HEK293 (cell line): Measurements from ENCODE around the gene MIA2.

ENCODE experiments used
- CTCF ChIA-PET: fragments of 350-600 bp; formaldehyde crosslinking; extraction: SDS; loops from one replicate; lab custom pipeline; 2021; ENCODE audit warnings: antibody characterized with exemption; lab: Yijun Ruan, JAX
- POLR2A ChIA-PET: fragments of 300-600 bp; formaldehyde crosslinking; extraction: SDS; loops from one replicate; lab custom pipeline; 2020; ENCODE audit warnings: antibody characterized with exemption, inconsistent platforms; lab: Yijun Ruan, JAX
- H3K27ac ChIP-seq: fragments of 200-500 bp; sonication (Bioruptor generic); 2 replicates; pipeline ENCODE4 v1.5.1; 2014; ENCODE audit warnings: low read depth, low read length, control low read depth, inconsistent platforms; ENCODE audit errors: extremely low read depth
- H3K36me3 ChIP-seq, 2 experiments: fragments of 200-500 bp in 1 of 2; sonication (Bioruptor generic) in 1 of 2; 1 replicate in 1 of 2; 2 replicates in 1 of 2; pipeline ENCODE4 v1.5.1; 2014 to 2017; ENCODE audit warnings: inconsistent platforms in 2 of 2, low read length in 2 of 2; ENCODE audit not compliant: control insufficient read depth in 2 of 2, insufficient read depth in 1 of 2
- H3K4me1 ChIP-seq: fragments of 200-500 bp; sonication (Bioruptor generic); 2 replicates; pipeline ENCODE4 v1.5.1; 2014; ENCODE audit warnings: mild to moderate bottlenecking, low read length, inconsistent platforms; ENCODE audit not compliant: control insufficient read depth, insufficient read depth
- H3K4me3 ChIP-seq: 2 replicates; pipeline ENCODE4 v1.5.1; 2011; ENCODE audit warnings: low read depth, mild to moderate bottlenecking, control low read depth, low read length, moderate library complexity
- H3K9me3 ChIP-seq: fragments of 200-500 bp; sonication (Bioruptor generic); 2 replicates; pipeline ENCODE4 v1.5.1; 2014; ENCODE audit warnings: low read depth, low read length, inconsistent platforms; ENCODE audit not compliant: control insufficient read depth, insufficient read depth
- FEZF1 ChIP-seq: fragments of 450-650 bp; formaldehyde crosslinking; IDR thresholded peaks from 2 replicates; pipeline ENCODE4 v1.5.1; 2016; ENCODE audit warnings: missing biosample characterization, missing genetic modification characterization
- GLIS1 ChIP-seq: fragments of 450-650 bp; formaldehyde crosslinking; IDR thresholded peaks from 2 replicates; pipeline ENCODE4 v1.5.1; 2016; ENCODE audit warnings: missing biosample characterization, missing genetic modification characterization
- HOXC10 ChIP-seq: sonication (generic); formaldehyde crosslinking; IDR thresholded peaks from 2 replicates; pipeline ENCODE4 v1.8.1; 2023; ENCODE audit warnings: mild to moderate bottlenecking, missing genetic modification reagents
- KLF10 ChIP-seq: fragments of 450-650 bp; IDR thresholded peaks from 2 replicates; pipeline ENCODE4 v1.5.1; 2018; ENCODE audit warnings: missing biosample characterization, mild to moderate bottlenecking, missing genetic modification characterization
- KLF16 ChIP-seq: fragments of 450-650 bp; formaldehyde crosslinking; IDR thresholded peaks from 2 replicates; pipeline ENCODE4 v1.5.1; 2017; ENCODE audit warnings: missing biosample characterization, missing genetic modification characterization
- KLF17 ChIP-seq: fragments of 450-650 bp; formaldehyde crosslinking; IDR thresholded peaks from 2 replicates; pipeline ENCODE4 v1.5.1; 2016; ENCODE audit warnings: missing biosample characterization, missing genetic modification characterization
- MEIS1 ChIP-seq: sonication (generic); formaldehyde crosslinking; IDR thresholded peaks from 2 replicates; pipeline ENCODE4 v1.8.1; 2022; ENCODE audit warnings: missing genetic modification reagents, mild to moderate bottlenecking, borderline replicate concordance
- SP2 ChIP-seq: fragments of 450-650 bp; formaldehyde crosslinking; IDR thresholded peaks from 2 replicates; pipeline ENCODE4 v1.5.1; 2016; ENCODE audit warnings: missing biosample characterization, missing genetic modification characterization
- ZBTB10 ChIP-seq: fragments of 450-650 bp; formaldehyde crosslinking; IDR thresholded peaks from 2 replicates; pipeline ENCODE4 v1.5.1; 2016; ENCODE audit warnings: missing biosample characterization, missing genetic modification characterization
- ZFP41 ChIP-seq: fragments of 450-650 bp; formaldehyde crosslinking; IDR thresholded peaks from 2 replicates; pipeline ENCODE4 v1.5.1; 2016; ENCODE audit warnings: missing biosample characterization, missing genetic modification characterization, borderline replicate concordance
- ZNF114 ChIP-seq: fragments of 450-650 bp; formaldehyde crosslinking; IDR thresholded peaks from 2 replicates; pipeline ENCODE4 v1.5.0; 2017; ENCODE audit warnings: missing biosample characterization, missing genetic modification characterization
- ZNF184 ChIP-seq: fragments of 450-650 bp; IDR thresholded peaks from 2 replicates; pipeline ENCODE4 v1.5.1; 2018; ENCODE audit warnings: missing biosample characterization, mild to moderate bottlenecking, missing genetic modification characterization
- ZNF2 ChIP-seq: fragments of 450-650 bp; formaldehyde crosslinking; IDR thresholded peaks from 2 replicates; pipeline ENCODE4 v1.5.1; 2016; ENCODE audit warnings: missing biosample characterization, missing genetic modification characterization
- ZNF23 ChIP-seq: fragments of 450-650 bp; formaldehyde crosslinking; IDR thresholded peaks from 2 replicates; pipeline ENCODE4 v1.5.1; 2016; ENCODE audit warnings: missing biosample characterization, missing genetic modification characterization, borderline replicate concordance
- ZNF248 ChIP-seq: fragments of 450-650 bp; formaldehyde crosslinking; IDR thresholded peaks from 2 replicates; pipeline ENCODE4 v1.5.1; 2017; ENCODE audit warnings: missing biosample characterization, missing genetic modification characterization
- ZNF274 ChIP-seq, 2 experiments: fragments of 200-500 bp in 1 of 2; fragments of 450-650 bp in 1 of 2; sonication (Bioruptor generic) in 1 of 2; formaldehyde crosslinking in 1 of 2; IDR thresholded peaks; 2 replicates each; pipeline versions ENCODE4 v1.5.1 to v1.6.1; 2014 to 2016; ENCODE audit warnings: borderline replicate concordance in 1 of 2, inconsistent platforms in 1 of 2, low read length in 1 of 2, missing biosample characterization in 1 of 2, missing genetic modification characterization in 1 of 2
- ZNF292 ChIP-seq: fragments of 450-650 bp; formaldehyde crosslinking; IDR thresholded peaks from 2 replicates; pipeline ENCODE4 v1.5.1; 2016; ENCODE audit warnings: low read depth, missing biosample characterization, missing genetic modification characterization, borderline replicate concordance
- ZNF366 ChIP-seq: fragments of 450-650 bp; formaldehyde crosslinking; conservative IDR thresholded peaks from 2 replicates; pipeline ENCODE4 v1.5.1; 2016; ENCODE audit warnings: missing biosample characterization, missing genetic modification characterization
- ZNF433 ChIP-seq: fragments of 450-650 bp; formaldehyde crosslinking; IDR thresholded peaks from 2 replicates; pipeline ENCODE4 v1.5.1; 2016; ENCODE audit warnings: missing biosample characterization, missing genetic modification characterization, low read depth
- ZNF473 ChIP-seq: fragments of 450-650 bp; formaldehyde crosslinking; IDR thresholded peaks from 2 replicates; pipeline ENCODE4 v1.5.1; 2017; ENCODE audit warnings: missing biosample characterization, missing genetic modification characterization
- ZNF501 ChIP-seq: fragments of 450-650 bp; formaldehyde crosslinking; IDR thresholded peaks from 2 replicates; pipeline ENCODE4 v1.5.1; 2016; ENCODE audit warnings: missing biosample characterization, missing genetic modification characterization
- ZNF513 ChIP-seq: fragments of 450-650 bp; IDR thresholded peaks from 2 replicates; pipeline ENCODE4 v1.5.1; 2018; ENCODE audit warnings: missing biosample characterization, missing genetic modification characterization
- ZNF548 ChIP-seq: fragments of 450-650 bp; formaldehyde crosslinking; IDR thresholded peaks from 2 replicates; pipeline ENCODE4 v1.5.1; 2016; ENCODE audit warnings: missing biosample characterization, missing genetic modification characterization
- ZNF561 ChIP-seq: fragments of 450-650 bp; IDR thresholded peaks from 2 replicates; pipeline ENCODE4 v1.5.1; 2018; ENCODE audit warnings: missing biosample characterization, missing genetic modification characterization, borderline replicate concordance
- ZNF660 ChIP-seq: fragments of 450-650 bp; IDR thresholded peaks from 2 replicates; pipeline ENCODE4 v1.5.1; 2018; ENCODE audit warnings: missing biosample characterization, mild to moderate bottlenecking, missing genetic modification characterization
- ZNF792 ChIP-seq: fragments of 450-650 bp; formaldehyde crosslinking; IDR thresholded peaks from 2 replicates; pipeline ENCODE4 v1.5.1; 2016; ENCODE audit warnings: missing biosample characterization, missing genetic modification characterization
- ZSCAN4 ChIP-seq: fragments of 450-650 bp; formaldehyde crosslinking; IDR thresholded peaks from 2 replicates; pipeline ENCODE4 v1.5.1; 2017; ENCODE audit warnings: missing biosample characterization, missing genetic modification characterization
- ZSCAN5A ChIP-seq: fragments of 450-650 bp; formaldehyde crosslinking; IDR thresholded peaks from 2 replicates; pipeline ENCODE4 v1.5.1; 2016; ENCODE audit warnings: missing biosample characterization, missing genetic modification characterization

Gene MIA2

GRCh38 chr14:39233680-39234326, at the start of gene MIA2:
Gene MIA2, plus strand, starts transcription at chr14:39233915. Its CDS starts 200 bp downstream, at chr14:39234115.
- ChIA-PET POLR2A (no interaction called here), CTCF (no interaction called here)
- no peaks in the 10 kb centered on the region for H3K4me1 ChIP-seq
- no peak for TF ChIP-seq ZSCAN5A
- no peak for TF ChIP-seq GLIS1 (tag by site-specific recombination)
- TF ChIP-seq ZNF501 (tag by site-specific recombination): no peak
- TF ChIP-seq ZSCAN4 (tag by site-specific recombination): no peak
- TF ChIP-seq ZNF184 (tag by site-specific recombination): no peak
- TF ChIP-seq ZNF2 (tag by site-specific recombination): no peak
- no peak for TF ChIP-seq ZFP41 (tag by site-specific recombination)
- no peak for TF ChIP-seq KLF16 (tag by site-specific recombination)
- no peak for TF ChIP-seq ZNF561 (tag by site-specific recombination)
- TF ChIP-seq KLF10 (tag by site-specific recombination): no peak
- TF ChIP-seq HOXC10: no peak
- TF ChIP-seq ZNF23 (tag by site-specific recombination): no peak
- no peak for TF ChIP-seq ZNF114 (tag by site-specific recombination)
- no peak for TF ChIP-seq ZNF248
- TF ChIP-seq ZNF274 (IDR thresholded peaks at IDR 0.05; ENCODE audit: low read length): no peak
- no peak for TF ChIP-seq ZNF274 (tag by site-specific recombination; IDR thresholded peaks at IDR 0.05; ENCODE audit: borderline replicate concordance)
- no peak for TF ChIP-seq SP2
- no peak for TF ChIP-seq ZNF792 (tag by site-specific recombination)
- TF ChIP-seq MEIS1: no peak
- no peak within 1 kb of the TSS for H3K4me3 ChIP-seq
- no peaks in the 10 kb centered on the region for H3K9me3 ChIP-seq
- H3K27ac ChIP-seq: no peak within 1 kb of the TSS
- H3K36me3 ChIP-seq: no peaks in the 10 kb centered on the region

GRCh38 chr14:39184628-39185255, 49.0 kb upstream of the MIA2 start:
- POLR2A ChIA-PET: interaction anchor here (0.6 to 2.5 kb wide), 4 partner anchors 10 to 82 kb away, joined by 3 to 15 read pairs (median 8); partner anchors contain the start of genes PNN and TRAPPC6B
- CTCF ChIA-PET: interaction anchor here (0.6 to 0.7 kb wide), 2 partner anchors 12 to 28 kb away, joined by 3 to 5 read pairs; no protein-coding TSS in a partner anchor
- H3K4me3 ChIP-seq: no peak overlapping the region
- no peaks in the 10 kb centered on the region for H3K9me3 ChIP-seq
- no peaks in the 10 kb centered on the region for H3K4me1 ChIP-seq
- no peak overlapping the region for H3K27ac ChIP-seq
- peaks cover 47 to 48% of the 10 kb centered on the region in 2 experiments for H3K36me3 ChIP-seq
- TF ChIP-seq ZNF473 (tag by site-specific recombination) (no peak), ZNF248 (no peak), KLF17 (tag by site-specific recombination) (no peak), ZBTB10 (tag by site-specific recombination) (no peak), ZNF433 (no peak), FEZF1 (tag by site-specific recombination) (no peak), ZNF366 (tag by site-specific recombination) (no peak), ZNF660 (tag by site-specific recombination) (no peak), ZNF513 (tag by site-specific recombination) (no peak), ZNF548 (no peak), ZNF292 (tag by site-specific recombination) (no peak)
